Measurements from ENCODE around the gene RBM20. TPM values are rescaled to one million over a fixed set of nuclear protein-coding genes. Genes with fewer than 3 reads are reported as not detected.

RBM20 gene
- total and polyA plus RNA-seq, 8 donors, result under 0.01 to 6.2 (median 0.59) TPM; not detected in 2

GRCh38 chr10:110857265-110858171 is 213.4 kb downstream of the RBM20 start:
- Histone ChIP-seq H3K9me3 (no peaks in the 10 kb centered on the region), H3K4me1 (peaks cover 40 to 82% (median 64%) of the 10 kb centered on the region in 4 donors), H3K4me3 (peak overlapping the region in 1 of 4 donors; percentile 22), H3K36me3 (no peaks in the 10 kb centered on the region), H3K27ac (peak overlapping the region; percentile 80 to 99 (median 97)), H3K27me3 (no peaks in the 10 kb centered on the region)
- intact Hi-C loops (cut with DNase I; ENCODE audit: low total_unique reads), result no loop called here
- TF ChIP-seq EP300 (IDR thresholded peaks at IDR 0.05) (no peak), POLR2A (IDR thresholded peaks at IDR 0.05) (no peak), CTCF (IDR thresholded peaks at IDR 0.05) (peak in 1 of 7 experiments; percentile 18), POLR2AphosphoS5 (IDR thresholded peaks at IDR 0.05) (peak; percentile 51 to 97 (median 97))
- peak; percentile 88 to 91 for DNase-seq
- WGBS, 5 donors, result 21 to 38% (median 21%) methylated on average over 12 of the region's 12 CpGs

- peaks cover 40 to 73% (median 62%) of the 10 kb centered on the region in 4 donors for H3K4me1 ChIP-seq
- TF ChIP-seq POLR2A (IDR thresholded peaks at IDR 0.05) (no peak), CTCF (IDR thresholded peaks at IDR 0.05) (no peak), POLR2AphosphoS5 (IDR thresholded peaks at IDR 0.05) (peak; percentile 11 to 89 (median 89))
- DNase-seq, result no peak
These were observed 214.3 kb downstream of the RBM20 start for GRCh38 chr10:110858297-110858934.

GRCh38 chr10:110859206-110859972 is 215.3 kb downstream of the RBM20 start:
- Histone ChIP-seq H3K4me3 (no peak overlapping the region), H3K36me3 (no peaks in the 10 kb centered on the region), H3K9me3 (no peaks in the 10 kb centered on the region), H3K4me1 (peaks cover 47 to 80% (median 67%) of the 10 kb centered on the region in 4 donors), H3K27ac (peak overlapping the region; percentile 80 to 99 (median 97)), H3K27me3 (no peaks in the 10 kb centered on the region)
- DNase-seq, result no peak
- WGBS, 5 donors, result 57 to 74% (median 65%) methylated on average over 5 to 6 of the region's 6 CpGs
- intact Hi-C loops (cut with DNase I; ENCODE audit: low total_unique reads), result no loop called here
- no peak for TF ChIP-seq POLR2AphosphoS5 (IDR thresholded peaks at IDR 0.05)
- TF ChIP-seq EP300 (IDR thresholded peaks at IDR 0.05), result no peak
- no peak for TF ChIP-seq POLR2A (IDR thresholded peaks at IDR 0.05)
- TF ChIP-seq CTCF (IDR thresholded peaks at IDR 0.05), result no peak

More at GRCh38 chr10:110858297-110858934, 214.3 kb downstream of the RBM20 start:
- no peaks in the 10 kb centered on the region for H3K36me3 ChIP-seq
- intact Hi-C loops (cut with DNase I; ENCODE audit: low total_unique reads), result no loop called here
- H3K27me3 ChIP-seq, result no peaks in the 10 kb centered on the region
- no peaks in the 10 kb centered on the region for H3K9me3 ChIP-seq
- H3K27ac ChIP-seq, result peak overlapping the region; percentile 80 to 99 (median 97)
- peak overlapping the region in 1 of 4 donors; percentile 22 for H3K4me3 ChIP-seq
- 4 to 29% (median 17%) methylated on average over 1 of the region's 1 CpG for WGBS, 5 donors

GRCh38 chr10:110859973-110860376 is 215.8 kb downstream of the RBM20 start:
- no peak for DNase-seq
- H3K36me3 ChIP-seq, result no peaks in the 10 kb centered on the region
- no peaks in the 10 kb centered on the region for H3K9me3 ChIP-seq
- TF ChIP-seq CTCF (IDR thresholded peaks at IDR 0.05) (no peak), POLR2AphosphoS5 (IDR thresholded peaks at IDR 0.05) (no peak), POLR2A (IDR thresholded peaks at IDR 0.05) (no peak), EP300 (IDR thresholded peaks at IDR 0.05) (no peak)
- WGBS, 5 donors, result 2 to 32% (median 11%) methylated on average over 1 of the region's 1 CpG
- intact Hi-C loops (cut with DNase I; ENCODE audit: low total_unique reads), result no loop called here
- peak overlapping the region; percentile 80 to 99 (median 97) for H3K27ac ChIP-seq
- no peak overlapping the region for H3K4me3 ChIP-seq
- no peaks in the 10 kb centered on the region for H3K27me3 ChIP-seq
- H3K4me1 ChIP-seq, result peaks cover 52 to 81% (median 65%) of the 10 kb centered on the region in 4 donors

Measured in stomach (tissue), 9 donors.